ENCODE measurements around the gene SLC6A9. TPM values are rescaled to one million over a fixed set of nuclear protein-coding genes. Genes with fewer than 3 reads are reported as not detected.

The SLC6A9 gene
- total and polyA plus RNA-seq, 8 donors, result 1.9 to 23.4 (median 4.4) TPM

GRCh38 chr1:43977376-43978263, 53.6 kb downstream of the SLC6A9 start:
- Histone ChIP-seq H3K9me3 (no peaks in the 10 kb centered on the region), H3K27me3 (no peaks in the 10 kb centered on the region), H3K36me3 (peaks cover 0 to 4% (median 0%) of the 10 kb centered on the region in 3 donors), H3K4me1 (peaks cover 0 to 31% (median 14%) of the 10 kb centered on the region in 3 donors), H3K27ac (no peak overlapping the region), H3K4me3 (peak overlapping the region in 1 of 4 donors; percentile 53)
- FAIRE-seq (no peak), ATAC-seq (no peak), DNase-seq (no peak)
- no peak for TF ChIP-seq CTCF (IDR thresholded peaks at IDR 0.05)
- intact Hi-C loops (cut with DNase I), result no loop called here
- 64 to 74% methylated on average over 9 of the region's 9 CpGs for WGBS, 2 donors

- FAIRE-seq (no peak), DNase-seq (peak in 1 of 6 donors; percentile 17), ATAC-seq (no peak)
- intact Hi-C loops (cut with DNase I), result no loop called here
- 64 to 74% methylated on average over 8 of the region's 8 CpGs for WGBS, 2 donors
- Histone ChIP-seq H3K27ac (no peak overlapping the region), H3K36me3 (peaks cover 0 to 4% (median 0%) of the 10 kb centered on the region in 3 donors), H3K4me1 (peaks cover 0 to 31% (median 14%) of the 10 kb centered on the region in 3 donors), H3K27me3 (no peaks in the 10 kb centered on the region), H3K4me3 (peak overlapping the region in 2 of 4 donors; percentile 5 to 72), H3K9me3 (no peaks in the 10 kb centered on the region)
- TF ChIP-seq CTCF (IDR thresholded peaks at IDR 0.05), result no peak
Measured at GRCh38 chr1:43976890-43977289, 54.4 kb downstream of the SLC6A9 start.

GRCh38 chr1:43976045-43976444, 55.2 kb downstream of the SLC6A9 start:
- no peak for ATAC-seq
- intact Hi-C loops (cut with DNase I), result no loop called here

GRCh38 chr1:43975249-43975961, 55.9 kb downstream of the SLC6A9 start:
- Histone ChIP-seq H3K27ac (peak overlapping the region; percentile 86 to 96 (median 92)), H3K4me1 (peaks cover 6 to 36% (median 14%) of the 10 kb centered on the region in 3 donors), H3K27me3 (no peaks in the 10 kb centered on the region), H3K9me3 (no peaks in the 10 kb centered on the region), H3K36me3 (peaks cover 0 to 4% (median 0%) of the 10 kb centered on the region in 3 donors), H3K4me3 (peak overlapping the region; percentile 69 to 92 (median 82))
- intact Hi-C loops (cut with DNase I), result no loop called here
- DNase-seq, result peak; percentile 70 to 87 (median 76)
- peak; percentile 39 to 53 (median 50) for ATAC-seq
- FAIRE-seq, result no peak
- TF ChIP-seq CTCF (IDR thresholded peaks at IDR 0.05), result no peak
- 1% methylated on average over 34 of the region's 34 CpGs for WGBS, 2 donors

More at GRCh38 chr1:43976045-43976444, 55.2 kb downstream of the SLC6A9 start:
- no peak for FAIRE-seq
- peak overlapping the region; percentile 69 to 92 (median 82) for H3K4me3 ChIP-seq
- H3K27ac ChIP-seq, result peak overlapping the region in 2 of 4 donors; percentile 86 to 96
- H3K9me3 ChIP-seq, result no peaks in the 10 kb centered on the region
- H3K4me1 ChIP-seq, result peaks cover 0 to 31% (median 14%) of the 10 kb centered on the region in 3 donors
- TF ChIP-seq CTCF (IDR thresholded peaks at IDR 0.05), result no peak
- no peak for DNase-seq
- H3K36me3 ChIP-seq, result peaks cover 0 to 4% (median 0%) of the 10 kb centered on the region in 3 donors
- H3K27me3 ChIP-seq, result no peaks in the 10 kb centered on the region
- WGBS, 2 donors, result 30 to 39% methylated on average over 4 of the region's 4 CpGs
